ENCODE results near the gene FSHR. TPM values are rescaled to one million over a fixed set of nuclear protein-coding genes. Genes with fewer than 3 reads are reported as not detected.

Gene FSHR
- total and polyA plus RNA-seq, 12 donors = 0.06 to 0.42 TPM; not detected in 10

GRCh38 chr2:49175831-49176230 is 21.5 kb upstream of the FSHR start:
- intact Hi-C loops (cut with DNase I) = no loop called here
- Histone ChIP-seq H3K4me3 (no peak overlapping the region), H3K9me3 (replicated peaks in 1 of 3) (no peaks in the 10 kb centered on the region), H3K4me1 (replicated peaks in 1 of 2) (no peaks in the 10 kb centered on the region), H3K27me3 (no peaks in the 10 kb centered on the region), H3K36me3 (replicated peaks in 1 of 2) (no peaks in the 10 kb centered on the region), H3K27ac (no peak overlapping the region)
- TF ChIP-seq POLR2A (IDR thresholded peaks at IDR 0.05) = no peak
- WGBS, 4 donors = 52 to 63% (median 62%) methylated on average over 3 of the region's 3 CpGs
- no peak for DNase-seq

- TF ChIP-seq CTCF (IDR thresholded peaks at IDR 0.05) = no peak
- Histone ChIP-seq H3K9me3 (replicated peaks in 1 of 3) (no peaks in the 10 kb centered on the region), H3K4me1 (replicated peaks in 1 of 2) (no peaks in the 10 kb centered on the region), H3K27me3 (no peaks in the 10 kb centered on the region), H3K4me3 (no peak overlapping the region), H3K36me3 (replicated peaks in 1 of 2) (no peaks in the 10 kb centered on the region), H3K27ac (no peak overlapping the region)
- DNase-seq = no peak
- 52 to 62% (median 59%) methylated on average over 3 of the region's 3 CpGs for WGBS, 4 donors
- intact Hi-C loops (cut with DNase I) = no loop called here
Observed at GRCh38 chr2:49174750-49175149, 20.4 kb upstream of the FSHR start.

- Histone ChIP-seq H3K4me3 (no peak overlapping the region), H3K9me3 (replicated peaks in 1 of 3) (no peaks in the 10 kb centered on the region), H3K27ac (no peak overlapping the region), H3K27me3 (no peaks in the 10 kb centered on the region), H3K4me1 (replicated peaks in 1 of 2) (no peaks in the 10 kb centered on the region), H3K36me3 (replicated peaks in 1 of 2) (no peaks in the 10 kb centered on the region)
- no peak for DNase-seq
- intact Hi-C loops (cut with DNase I) = no loop called here
- TF ChIP-seq POLR2A (IDR thresholded peaks at IDR 0.05) (no peak), CTCF (IDR thresholded peaks at IDR 0.05) (no peak)
Observed at GRCh38 chr2:49167131-49167530, 12.8 kb upstream of the FSHR start.

- no peak overlapping the region for H3K27ac ChIP-seq
- WGBS, 4 donors = 40 to 73% (median 57%) methylated on average over 3 of the region's 3 CpGs
Observed at GRCh38 chr2:49165662-49166061, 11.3 kb upstream of the FSHR start.

More at GRCh38 chr2:49165662-49166061, 11.3 kb upstream of the FSHR start:
- Histone ChIP-seq H3K4me3 (no peak overlapping the region), H3K9me3 (replicated peaks in 1 of 3) (no peaks in the 10 kb centered on the region), H3K27me3 (no peaks in the 10 kb centered on the region), H3K4me1 (replicated peaks in 1 of 2) (no peaks in the 10 kb centered on the region), H3K36me3 (replicated peaks in 1 of 2) (no peaks in the 10 kb centered on the region)
- TF ChIP-seq CTCF (IDR thresholded peaks at IDR 0.05) (no peak), POLR2A (IDR thresholded peaks at IDR 0.05) (no peak)
- no peak for DNase-seq
- intact Hi-C loops (cut with DNase I) = no loop called here

Measured in adrenal gland (tissue), 12 donors.